ENCODE results near the gene SIN3B. TPM values are rescaled to one million over a fixed set of nuclear protein-coding genes. Genes with fewer than 3 reads are reported as not detected.

The SIN3B gene
- total and polyA plus RNA-seq, 9 of the 15 experiments (the other 6 are each of a cell fraction or from before 2014, with no cell fraction given) = 0.51 to 34.2 (median 14.3) TPM

DNA sequence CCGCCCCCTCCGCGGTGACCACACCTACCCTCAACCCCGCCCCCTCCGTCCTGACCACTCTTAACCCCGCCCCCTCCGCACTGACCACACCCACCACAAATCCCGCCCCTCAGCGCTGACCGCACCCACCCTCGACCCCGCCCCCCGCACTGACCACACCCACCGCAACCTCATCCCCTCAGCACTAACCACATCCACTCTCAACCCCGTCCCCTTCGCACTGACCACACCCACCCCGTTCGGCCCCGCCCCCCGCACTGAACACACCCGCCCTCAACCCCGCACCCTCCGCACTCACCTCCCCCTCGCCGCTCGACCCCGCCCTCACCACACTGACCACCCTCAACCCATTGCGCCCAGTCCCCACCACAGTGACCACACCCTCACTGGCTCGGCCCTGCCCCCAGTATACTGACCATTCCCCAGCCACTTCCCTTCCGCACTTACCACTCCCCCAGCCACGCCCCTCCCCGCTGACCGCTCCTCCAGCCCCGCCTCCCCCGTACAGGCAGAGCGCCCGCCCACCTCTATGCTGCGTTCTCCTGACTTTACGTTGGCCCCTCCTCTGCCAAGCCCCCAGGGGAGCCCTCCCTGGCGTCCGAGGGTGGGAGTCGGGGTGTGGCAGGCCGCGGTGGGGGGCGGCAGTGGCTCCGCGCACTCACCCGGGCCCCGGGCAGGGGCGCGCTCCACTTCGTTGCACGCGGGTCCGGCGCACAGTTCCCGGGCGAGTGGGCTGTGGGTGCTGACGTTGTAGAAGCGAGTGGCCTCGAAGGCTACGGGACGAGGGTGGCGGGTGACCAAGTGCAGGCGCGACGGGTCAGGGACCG is 68.0 kb downstream of the SIN3B start (continued):
- TF ChIP-seq ESRRA (IDR thresholded peaks at IDR 0.05; ENCODE audit: borderline replicate concordance, low read depth) = peak; percentile 55
- TF ChIP-seq TEAD4 (IDR thresholded peaks at IDR 0.05; ENCODE audit: low read length) = no peak
- TF ChIP-seq TEAD4 (CRISPR knock-in tag; IDR thresholded peaks at IDR 0.05; ENCODE audit: borderline replicate concordance) = peak; percentile 62; the same call in 1 of the 2 replicates
- TF ChIP-seq, protein P1, sequence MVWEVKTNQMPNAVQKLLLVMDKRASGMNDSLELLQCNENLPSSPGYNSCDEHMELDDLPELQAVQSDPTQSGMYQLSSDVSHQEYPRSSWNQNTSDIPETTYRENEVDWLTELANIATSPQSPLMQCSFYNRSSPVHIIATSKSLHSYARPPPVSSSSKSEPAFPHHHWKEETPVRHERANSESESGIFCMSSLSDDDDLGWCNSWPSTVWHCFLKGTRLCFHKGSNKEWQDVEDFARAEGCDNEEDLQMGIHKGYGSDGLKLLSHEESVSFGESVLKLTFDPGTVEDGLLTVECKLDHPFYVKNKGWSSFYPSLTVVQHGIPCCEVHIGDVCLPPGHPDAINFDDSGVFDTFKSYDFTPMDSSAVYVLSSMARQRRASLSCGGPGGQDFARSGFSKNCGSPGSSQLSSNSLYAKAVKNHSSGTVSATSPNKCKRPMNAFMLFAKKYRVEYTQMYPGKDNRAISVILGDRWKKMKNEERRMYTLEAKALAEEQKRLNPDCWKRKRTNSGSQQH (CRISPR knock-in tag; IDR thresholded peaks at IDR 0.05) = peak; percentile 80
- TF ChIP-seq RFX5 (IDR thresholded peaks at IDR 0.05; ENCODE audit: low read depth, low read length) = no peak
- peak; percentile 98 for TF ChIP-seq ZBTB1 (CRISPR knock-in tag; IDR thresholded peaks at IDR 0.05; ENCODE audit: borderline replicate concordance, low read depth)
- peak; percentile 80 for TF ChIP-seq SPI1 (IDR thresholded peaks at IDR 0.05; ENCODE audit: borderline replicate concordance, low read depth, low read length)
- peak; percentile 45 for TF ChIP-seq HNRNPLL (IDR thresholded peaks at IDR 0.05; ENCODE audit: low read depth, low read length, poor library complexity, severe bottlenecking)
- no peak for TF ChIP-seq ZNF444 (CRISPR knock-in tag; IDR thresholded peaks at IDR 0.05)
- TF ChIP-seq ADNP (tag; IDR thresholded peaks at IDR 0.05) = no peak
- TF ChIP-seq TRIM24 (IDR thresholded peaks at IDR 0.05) = 0 out of 4 replicates have a peak, but pooled peaks of 1 of the 2 experiments have one; percentile 16
- TF ChIP-seq ZNF76 (CRISPR knock-in tag; IDR thresholded peaks at IDR 0.05; ENCODE audit: borderline replicate concordance) = 0 out of 2 replicates have a peak, but pooled peaks have one; percentile 41
- TF ChIP-seq, protein P2, sequence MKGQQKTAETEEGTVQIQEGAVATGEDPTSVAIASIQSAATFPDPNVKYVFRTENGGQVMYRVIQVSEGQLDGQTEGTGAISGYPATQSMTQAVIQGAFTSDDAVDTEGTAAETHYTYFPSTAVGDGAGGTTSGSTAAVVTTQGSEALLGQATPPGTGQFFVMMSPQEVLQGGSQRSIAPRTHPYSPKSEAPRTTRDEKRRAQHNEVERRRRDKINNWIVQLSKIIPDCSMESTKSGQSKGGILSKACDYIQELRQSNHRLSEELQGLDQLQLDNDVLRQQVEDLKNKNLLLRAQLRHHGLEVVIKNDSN (CRISPR knock-in tag; IDR thresholded peaks at IDR 0.05) = no peak; the same call in 1 of the 2 replicates
- TF ChIP-seq NR2C2 (CRISPR knock-in tag; IDR thresholded peaks at IDR 0.05) = no peak
- peak; percentile 56; the same call in 1 of the 2 replicates for TF ChIP-seq NR2C2 (tag; IDR thresholded peaks at IDR 0.05)
- no peak for TF ChIP-seq ZKSCAN8 (CRISPR knock-in tag; IDR thresholded peaks at IDR 0.05)
- TF ChIP-seq ETS1 (conservative IDR thresholded peaks at IDR 0.05; ENCODE audit: control insufficient read depth, low read depth, low read length) = 0 out of 2 replicates have a peak, but pooled peaks have one; percentile 19
- TF ChIP-seq ETS2 (tag; IDR thresholded peaks at IDR 0.05; ENCODE audit: borderline replicate concordance, poor library complexity, severe bottlenecking) = no peak
- TF ChIP-seq SMC3 (conservative IDR thresholded peaks at IDR 0.05; ENCODE audit: insufficient read depth, low read depth, low read length) = no peak
- peak; percentile 86; the same call in 1 of the 2 replicates for TF ChIP-seq ZFPM2 (CRISPR knock-in tag; IDR thresholded peaks at IDR 0.05)
- no peak for TF ChIP-seq SRSF7 (optimal IDR thresholded peaks at IDR 0.05; ENCODE audit: low read depth, low read length)
- peak; percentile 49; the same call in 1 of the 2 replicates for TF ChIP-seq KLF13 (tag; IDR thresholded peaks at IDR 0.05; ENCODE audit: borderline replicate concordance, low read depth)
